Stomach (tissue), 9 donors: Measurements from ENCODE around the gene DCP1A. TPM values are rescaled to one million over a fixed set of nuclear protein-coding genes. Genes with fewer than 3 reads are reported as not detected.
"Not testable (repeated sequence)": the region's sequence is repeated elsewhere in the genome, so short reads cannot be mapped to it uniquely, and the experiment has no call there.

Experiments
- DNase-seq, 2 donors: peaks; one replicate each; pipeline versions ENCODE4 v3.0.0 to v3.0.0-alpha.2; 2013 to 2019
- H3K27ac ChIP-seq, 5 donors: fragments of 200-600 bp in 4 of 5; sonication (generic) in 4 of 5; one replicate each; pipeline ENCODE4 v1.5.1; 2013 to 2019; ENCODE audit warnings: mild to moderate bottlenecking in 1 of 5, moderate library complexity in 1 of 5
- H3K27me3 ChIP-seq, 3 donors: fragments of 200-600 bp; sonication (generic); one replicate each; pipeline ENCODE4 v1.5.1; 2017 to 2019; ENCODE audit warnings: mixed run types in 1 of 3
- H3K36me3 ChIP-seq, 4 donors: fragments of 200-600 bp; sonication (generic); 1 replicate in 3 of 4; 2 replicates in 1 of 4; pipeline ENCODE4 v1.5.1; 2016 to 2019
- H3K4me1 ChIP-seq, 4 donors: fragments of 200-600 bp; sonication (generic); one replicate each; pipeline ENCODE4 v1.5.1; 2016 to 2019
- H3K4me3 ChIP-seq, 4 donors: fragments of 200-600 bp; sonication (generic) in 3 of 4; one replicate each; pipeline ENCODE4 v1.5.1; 2016 to 2019; ENCODE audit warnings: mild to moderate bottlenecking in 1 of 4
- H3K9me3 ChIP-seq, 4 donors: fragments of 200-600 bp; sonication (generic); one replicate each; pipeline ENCODE4 v1.5.1; 2016 to 2019
- EP300 ChIP-seq: sonication (generic); formaldehyde crosslinking; IDR thresholded peaks from one replicate; pipeline ENCODE4 v1.6.1; 2017; ENCODE audit warnings: antibody characterized with exemption
- POLR2A ChIP-seq, 4 donors: fragments of 450-650 bp; IDR thresholded peaks; one replicate each; pipeline ENCODE4 v1.6.1; 2016; ENCODE audit warnings: antibody characterized with exemption in 4 of 4, control low read depth in 2 of 4, mild to moderate bottlenecking in 1 of 4, moderate library complexity in 1 of 4
- POLR2AphosphoS5 ChIP-seq, 3 donors: sonication (generic); formaldehyde crosslinking; IDR thresholded peaks; one replicate each; pipeline ENCODE4 v1.6.1; 2016; ENCODE audit warnings: antibody characterized with exemption in 3 of 3
- WGBS, 5 donors: extraction: QIAGEN DNeasy Blood & Tissue Kit in 3 of 5; methylation state at CpG; one replicate each; pipeline versions ENCODE4 v1.1.5 to v1.1.7; 2013 to 2018; 5-methylcytosine and 5-hydroxymethylcytosine counted together
- intact Hi-C: fragments of 100-400 bp; cut with DNase I; formaldehyde crosslinking; loops from one replicate; pipeline ENCODE4 v1.15.1; 2023; ENCODE audit warnings: low total_unique reads
- polyA plus RNA-seq, 3 donors: library from polyadenylated mRNA; stranded (reverse); fragments of 200-250 nt; gene quantifications; one replicate each; pipeline ENCODE4 v1.2.3, GENCODE V29; 2013
- total RNA-seq, 5 donors: library from RNA; depleted of rRNA; stranded (reverse); fragments of >200 nt; gene quantifications; one replicate each; pipeline versions ENCODE4 v1.1.0 to v1.2.3, GENCODE V29; 2014 to 2016
- TF ChIP-seq, protein P1 (sequence below), 7 experiments: fragments of 450-650 bp in 4 of 7; fragments of 200-600 bp in 3 of 7; sonication (generic) in 3 of 7; IDR thresholded peaks; one replicate each; pipeline ENCODE4 v1.5.1; 2016 to 2019; ENCODE audit warnings: antibody characterized with exemption in 7 of 7, control low read depth in 2 of 7, mild to moderate bottlenecking in 1 of 7
- donor health status: healthy with polysubstance abuse.
- donor health status: Bipolar disorder and iron deficiency.
- donor health status: healthy.

The DCP1A gene
- total and polyA plus RNA-seq, 8 donors = 4.5 to 20.6 (median 11.2) TPM

DNA sequence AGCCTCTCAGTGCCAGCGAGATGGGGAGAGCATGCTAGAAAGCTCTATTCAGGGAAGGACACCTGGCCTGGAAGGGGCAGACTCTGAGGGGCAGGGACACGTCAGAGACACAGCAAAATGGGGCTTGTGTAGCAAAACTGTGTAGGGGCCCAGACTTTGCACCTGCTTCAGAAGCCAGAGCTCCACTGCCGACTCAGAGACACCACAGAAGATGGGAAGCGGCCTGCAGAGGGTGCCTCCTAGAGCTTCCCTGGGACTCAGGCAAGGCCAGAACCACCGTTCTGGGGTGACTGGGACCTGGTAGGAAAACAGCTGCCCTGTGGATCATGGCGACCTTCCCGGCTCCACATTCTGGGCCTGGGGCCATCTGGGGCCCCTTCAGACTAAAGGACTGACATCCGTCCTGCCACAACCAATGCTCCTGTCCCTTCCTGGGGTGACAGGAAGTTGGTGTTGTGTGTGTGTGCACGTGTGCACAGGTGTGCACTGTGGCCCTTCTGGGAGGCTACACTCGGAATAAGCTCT is 74.1 kb downstream of the DCP1A start:
- Histone ChIP-seq H3K9me3 (no peaks in the 10 kb centered on the region), H3K36me3 (no peaks in the 10 kb centered on the region), H3K4me1 (peaks cover 19 to 32% (median 22%) of the 10 kb centered on the region in 4 donors), H3K4me3 (no peak overlapping the region), H3K27ac (no peak overlapping the region), H3K27me3 (no peaks in the 10 kb centered on the region)
- TF ChIP-seq, protein P1, sequence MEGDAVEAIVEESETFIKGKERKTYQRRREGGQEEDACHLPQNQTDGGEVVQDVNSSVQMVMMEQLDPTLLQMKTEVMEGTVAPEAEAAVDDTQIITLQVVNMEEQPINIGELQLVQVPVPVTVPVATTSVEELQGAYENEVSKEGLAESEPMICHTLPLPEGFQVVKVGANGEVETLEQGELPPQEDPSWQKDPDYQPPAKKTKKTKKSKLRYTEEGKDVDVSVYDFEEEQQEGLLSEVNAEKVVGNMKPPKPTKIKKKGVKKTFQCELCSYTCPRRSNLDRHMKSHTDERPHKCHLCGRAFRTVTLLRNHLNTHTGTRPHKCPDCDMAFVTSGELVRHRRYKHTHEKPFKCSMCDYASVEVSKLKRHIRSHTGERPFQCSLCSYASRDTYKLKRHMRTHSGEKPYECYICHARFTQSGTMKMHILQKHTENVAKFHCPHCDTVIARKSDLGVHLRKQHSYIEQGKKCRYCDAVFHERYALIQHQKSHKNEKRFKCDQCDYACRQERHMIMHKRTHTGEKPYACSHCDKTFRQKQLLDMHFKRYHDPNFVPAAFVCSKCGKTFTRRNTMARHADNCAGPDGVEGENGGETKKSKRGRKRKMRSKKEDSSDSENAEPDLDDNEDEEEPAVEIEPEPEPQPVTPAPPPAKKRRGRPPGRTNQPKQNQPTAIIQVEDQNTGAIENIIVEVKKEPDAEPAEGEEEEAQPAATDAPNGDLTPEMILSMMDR (IDR thresholded peaks at IDR 0.05) = no peak
- TF ChIP-seq POLR2AphosphoS5 (IDR thresholded peaks at IDR 0.05) (no peak), POLR2A (IDR thresholded peaks at IDR 0.05) (no peak), EP300 (no peak)
- 81 to 89% (median 88%) methylated on average over 6 to 10 of the region's 10 CpGs for WGBS, 5 donors
- no peak for DNase-seq
- intact Hi-C loops = no loop called here

DNA sequence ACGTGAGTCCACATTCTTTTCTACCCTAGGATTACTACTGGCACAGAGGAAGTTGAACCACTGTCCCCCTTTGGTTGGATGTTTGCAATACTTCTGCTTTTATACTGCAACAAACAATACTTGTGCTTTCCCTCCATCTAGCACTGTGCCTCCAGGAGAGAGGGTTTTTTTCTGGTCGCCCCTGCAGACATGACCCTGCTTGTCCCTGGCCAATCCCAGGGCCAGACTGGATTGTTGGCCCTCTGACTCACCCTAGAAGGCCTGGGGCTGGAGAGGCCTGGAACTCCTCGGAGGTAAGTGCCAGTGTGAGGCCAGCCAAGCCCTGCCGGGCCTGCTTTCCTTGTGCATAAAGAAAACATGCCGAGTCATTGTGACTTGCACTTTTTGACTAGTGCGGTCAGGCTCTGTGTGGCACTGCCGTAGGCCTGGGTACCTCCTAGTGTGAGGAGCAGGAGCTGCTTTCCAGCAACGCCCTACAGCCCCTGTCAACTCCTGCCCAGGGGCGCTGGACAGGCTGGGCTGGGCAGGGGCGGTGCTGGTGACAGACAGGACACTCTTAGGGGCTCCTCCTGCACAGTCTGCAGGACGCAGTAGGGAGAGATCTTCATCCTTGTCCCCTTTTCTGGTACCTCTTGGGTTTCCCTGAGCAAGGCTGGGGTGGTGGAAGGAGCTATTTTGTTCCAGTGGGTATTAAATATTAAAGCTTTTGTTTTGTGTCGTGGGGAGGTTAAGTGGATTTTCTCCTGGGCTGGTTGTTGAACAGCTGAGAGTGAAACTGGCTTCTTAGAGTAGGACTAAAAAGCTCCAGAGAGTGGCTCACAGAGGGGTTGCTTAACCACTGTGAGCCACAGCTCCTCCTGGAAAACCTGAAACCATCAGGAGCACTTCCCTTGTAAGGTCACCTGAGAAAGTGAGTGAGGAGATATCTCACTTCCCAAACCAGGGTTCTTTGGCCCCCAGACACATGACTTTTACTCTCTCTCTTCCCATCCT is 77.2 kb downstream of the DCP1A start:
- Histone ChIP-seq H3K9me3 (no peaks in the 10 kb centered on the region), H3K4me3 (peak overlapping the region in 1 of 4 donors; percentile 3), H3K27me3 (no peaks in the 10 kb centered on the region), H3K27ac (peak overlapping the region; percentile 78 to 90 (median 88)), H3K4me1 (peaks cover 19 to 36% (median 24%) of the 10 kb centered on the region in 4 donors), H3K36me3 (no peaks in the 10 kb centered on the region)
- DNase-seq = peak; percentile 91 to 96
- 19 to 33% (median 22%) methylated on average over 6 to 12 of the region's 12 CpGs for WGBS, 5 donors
- TF ChIP-seq, protein P1 (IDR thresholded peaks at IDR 0.05) = peak in 1 of 7 experiments; percentile 34
- TF ChIP-seq POLR2AphosphoS5 (IDR thresholded peaks at IDR 0.05) (peak; percentile 81 to 95 (median 84)), EP300 (peak; percentile 75), POLR2A (IDR thresholded peaks at IDR 0.05) (no peak)
- intact Hi-C loops = no loop called here

DNA sequence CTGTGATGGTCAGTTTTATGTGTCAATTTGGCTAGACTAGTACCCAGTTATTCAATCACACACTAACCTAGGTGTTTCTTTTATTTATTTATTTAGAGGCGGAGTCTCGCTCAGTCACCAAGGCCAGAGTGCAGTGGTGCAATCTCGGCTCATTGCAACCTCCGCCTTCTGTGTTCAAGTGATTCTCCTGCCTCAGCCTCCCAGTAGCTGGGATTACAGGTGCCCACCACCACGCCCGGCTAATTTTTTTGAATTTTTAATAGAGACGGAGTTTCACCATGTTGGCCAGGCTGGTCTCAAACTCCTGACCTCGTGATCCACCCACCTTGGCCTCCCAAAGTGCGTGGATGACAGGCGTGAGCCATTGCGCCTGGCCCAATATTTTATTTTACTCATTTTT is 78.2 kb downstream of the DCP1A start:
- intact Hi-C loops, H3K9me3 ChIP-seq, H3K4me3 ChIP-seq, H3K36me3 ChIP-seq, H3K27me3 ChIP-seq, DNase-seq: not testable (repeated sequence)
- Histone ChIP-seq H3K27ac (peak overlapping the region in 4 of 5 donors; percentile 78 to 90 (median 88)), H3K4me1 (peaks cover 23 to 43% (median 34%) of the 10 kb centered on the region in 4 donors)
- 89 to 97% (median 94%) methylated on average over 11 of the region's 11 CpGs for WGBS, 5 donors

DNA sequence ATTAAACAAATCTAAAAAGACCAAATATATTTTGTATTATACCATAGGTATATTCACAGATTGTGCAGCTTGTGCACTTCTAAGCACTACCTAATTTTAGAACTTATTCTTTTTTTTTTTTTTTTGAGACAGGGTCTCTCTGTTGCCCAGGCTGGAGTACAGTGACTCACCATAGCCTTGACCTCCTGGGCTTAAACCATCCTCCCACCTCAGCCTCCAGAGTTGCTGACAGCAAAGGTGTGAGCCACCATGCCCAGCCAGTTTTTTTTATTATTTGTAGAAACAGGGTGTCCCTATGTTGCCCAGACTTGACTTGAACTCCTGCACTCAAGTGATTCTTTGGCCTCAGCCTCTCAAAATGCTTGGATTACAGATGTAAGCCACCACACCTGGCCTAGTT is 79.6 kb downstream of the DCP1A start:
- H3K9me3 ChIP-seq = no peaks in the 10 kb centered on the region
- no peak for DNase-seq
- H3K27ac ChIP-seq = no peak overlapping the region
- H3K4me1 ChIP-seq = peaks cover 27 to 43% (median 35%) of the 10 kb centered on the region in 4 donors
- H3K4me3 ChIP-seq = no peak overlapping the region
- H3K36me3 ChIP-seq = no peaks in the 10 kb centered on the region
- intact Hi-C loops = no loop called here
- H3K27me3 ChIP-seq = no peaks in the 10 kb centered on the region
- no peak for TF ChIP-seq POLR2AphosphoS5 (IDR thresholded peaks at IDR 0.05)
- no peak for TF ChIP-seq POLR2A (IDR thresholded peaks at IDR 0.05)

DNA sequence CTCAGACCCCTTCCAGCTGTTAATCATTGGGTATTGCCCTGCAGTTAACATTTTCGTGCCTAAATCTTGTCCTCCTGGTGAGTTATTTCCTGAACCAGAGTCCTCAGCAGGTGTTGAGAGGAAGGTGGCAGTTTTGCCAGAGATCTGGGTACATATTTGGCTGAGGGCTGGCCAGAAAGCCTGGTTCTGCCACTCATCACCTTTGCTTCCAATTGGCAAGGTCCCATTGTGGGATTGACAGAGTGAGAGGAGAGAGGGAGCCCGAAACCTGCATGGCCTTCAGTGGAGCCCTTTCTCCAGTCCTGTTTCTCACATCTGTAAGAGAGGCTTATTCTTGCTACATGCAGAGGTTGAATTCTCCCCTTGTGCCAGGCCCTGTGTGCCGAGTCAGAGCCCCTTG is 82.6 kb downstream of the DCP1A start:
- TF ChIP-seq POLR2AphosphoS5 (IDR thresholded peaks at IDR 0.05) (no peak), POLR2A (IDR thresholded peaks at IDR 0.05) (no peak), EP300 (no peak)
- TF ChIP-seq, protein P1 (IDR thresholded peaks at IDR 0.05) = no peak
- Histone ChIP-seq H3K4me1 (peaks cover 15 to 33% (median 21%) of the 10 kb centered on the region in 4 donors), H3K27ac (peak overlapping the region; percentile 35 to 67 (median 52)), H3K27me3 (no peaks in the 10 kb centered on the region), H3K36me3 (no peaks in the 10 kb centered on the region), H3K9me3 (no peaks in the 10 kb centered on the region), H3K4me3 (no peak overlapping the region)
- intact Hi-C loops = no loop called here
- WGBS, 5 donors = 39 to 67% (median 51%) methylated on average over 3 of the region's 3 CpGs
- DNase-seq = peak in 1 of 2 donors; percentile 78
